Stimulated activated CD4-positive, alpha-beta T cell treated with anti-CD3 and anti-CD28 coated beads, TNF-alpha, amount 100 ng/mL, for 4 hours (primary cell): ENCODE measurements around the gene DAB2IP.

Source experiments
- DNase-seq, 3 experiments: peaks; one replicate each; pipeline ENCODE4 v3.0.0-alpha.2; 2020; ENCODE audit warnings: low read depth in 3 of 3

Gene DAB2IP

DNA sequence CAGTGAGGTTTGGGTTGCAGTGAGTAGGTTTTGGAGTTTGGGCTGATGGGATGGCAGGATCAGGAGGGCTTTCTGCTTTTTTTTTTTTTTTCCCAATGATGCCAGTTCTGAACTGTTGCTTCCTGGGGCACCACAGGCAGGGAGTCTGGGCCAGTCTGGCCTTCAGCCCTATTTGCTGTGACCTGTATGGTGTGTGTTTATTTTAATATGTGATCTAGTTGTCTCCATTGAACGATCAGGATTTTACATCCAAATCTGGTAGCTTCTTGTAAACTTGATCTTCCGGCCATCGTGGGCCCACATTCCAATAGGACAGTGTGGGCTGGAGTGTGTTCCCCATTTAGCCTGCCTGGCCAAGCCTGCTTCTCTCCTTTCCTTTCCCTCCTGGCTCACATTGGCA is 25.8 kb upstream of the DAB2IP start:
- DNase-seq: no peak

DNA sequence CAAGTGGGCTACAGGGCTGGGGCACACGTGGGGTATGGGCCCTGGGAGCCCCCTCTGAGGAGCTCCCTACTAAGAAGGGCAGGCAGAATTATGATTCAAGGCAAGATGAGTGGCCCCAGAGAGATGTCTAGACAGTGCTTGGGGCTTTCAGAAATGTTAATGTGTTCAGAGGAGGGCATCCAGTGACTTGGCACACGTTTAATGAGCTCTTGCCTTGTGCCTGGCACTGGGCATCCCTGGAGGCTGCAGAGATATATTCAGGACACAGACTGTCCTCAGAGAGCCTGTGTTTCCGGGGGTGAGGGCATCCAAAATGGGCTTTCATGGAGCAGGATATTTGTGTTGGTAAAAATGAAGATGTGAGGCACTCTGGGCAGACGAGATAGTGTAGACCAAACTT is 25.4 kb upstream of the DAB2IP start:
- no peak for DNase-seq

DNA sequence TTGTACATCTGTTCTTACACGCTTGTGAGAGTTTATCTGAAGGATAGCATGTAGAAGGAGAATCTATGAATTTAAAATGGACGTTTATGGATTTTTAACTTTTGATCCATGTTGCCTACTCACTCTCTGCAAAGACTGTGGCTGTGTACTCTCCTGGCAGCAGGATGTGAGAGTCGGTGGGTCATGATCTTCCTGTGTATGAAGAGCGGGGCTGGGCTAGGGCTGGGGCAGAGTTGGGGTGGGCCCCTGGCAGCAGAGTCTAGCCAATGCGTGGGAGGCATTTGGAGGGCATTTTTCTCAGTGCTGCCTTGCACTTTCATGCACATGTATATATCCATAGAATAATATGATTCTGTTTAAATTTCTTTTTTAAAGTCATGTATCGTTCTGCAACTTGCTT is 24.0 kb upstream of the DAB2IP start:
- DNase-seq: no peak

DNA sequence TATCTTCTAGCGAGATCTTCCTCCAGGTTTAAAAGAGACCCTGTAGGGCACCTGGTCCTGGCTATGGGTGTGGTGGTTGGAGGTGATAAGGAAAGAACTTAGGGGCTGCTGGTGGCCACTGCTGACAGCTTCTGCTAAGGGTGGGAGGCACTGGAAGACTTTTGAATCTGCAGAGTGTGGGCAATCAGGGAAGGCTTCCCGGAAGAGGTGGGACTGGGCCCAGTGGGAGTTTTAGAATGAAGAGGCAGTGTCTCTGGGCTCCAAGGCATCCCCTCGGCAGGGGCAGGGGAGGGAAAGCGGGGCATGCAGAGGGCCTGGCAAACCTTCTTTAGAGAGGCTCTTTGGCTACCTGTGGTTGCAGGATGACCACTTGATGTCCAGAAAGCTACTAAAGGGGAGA is 23.0 kb upstream of the DAB2IP start:
- no peak for DNase-seq

DNA sequence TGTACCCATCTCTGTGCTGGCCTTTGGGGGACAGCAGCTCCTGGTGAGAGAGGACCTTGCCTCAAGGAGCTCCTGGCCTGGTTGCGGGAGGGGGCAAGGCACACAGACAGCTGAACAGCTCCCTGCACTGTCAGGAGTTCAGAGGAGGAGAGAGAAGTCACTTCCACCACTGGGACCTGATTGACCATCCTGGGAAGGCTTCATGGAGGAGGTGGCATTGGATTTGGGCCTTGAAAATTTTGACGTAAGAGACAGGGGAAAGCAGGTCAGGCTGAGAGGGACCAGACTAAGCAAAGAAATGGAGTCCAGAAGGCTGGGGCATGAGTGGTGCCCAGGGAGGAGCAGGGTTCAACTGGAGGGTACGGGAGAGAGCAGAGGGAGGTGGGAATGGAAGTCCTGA is 20.3 kb upstream of the DAB2IP start:
- no peak for DNase-seq

DNA sequence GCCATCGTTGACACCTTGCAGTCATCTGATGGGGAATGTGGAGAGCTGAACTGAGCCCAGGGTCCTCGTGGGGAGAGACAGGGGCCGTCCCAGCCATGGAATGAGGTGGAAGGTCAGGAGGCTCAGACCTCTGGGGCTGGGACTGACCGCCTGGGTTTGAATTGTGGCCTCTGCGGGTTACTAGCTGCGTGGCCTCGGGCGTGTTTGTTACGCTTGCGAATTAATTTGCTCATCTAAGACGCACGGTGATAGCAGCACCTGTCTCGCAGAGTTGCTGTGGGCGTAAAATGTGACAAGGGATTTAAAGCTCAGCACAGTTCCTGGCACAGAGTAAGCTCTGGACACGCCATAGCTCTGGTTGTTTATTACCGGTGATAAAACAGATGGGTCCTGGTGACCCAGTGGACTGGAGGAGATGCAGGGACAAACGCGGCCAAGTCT is 19.4 kb upstream of the DAB2IP start:
- no peak for DNase-seq

DNA sequence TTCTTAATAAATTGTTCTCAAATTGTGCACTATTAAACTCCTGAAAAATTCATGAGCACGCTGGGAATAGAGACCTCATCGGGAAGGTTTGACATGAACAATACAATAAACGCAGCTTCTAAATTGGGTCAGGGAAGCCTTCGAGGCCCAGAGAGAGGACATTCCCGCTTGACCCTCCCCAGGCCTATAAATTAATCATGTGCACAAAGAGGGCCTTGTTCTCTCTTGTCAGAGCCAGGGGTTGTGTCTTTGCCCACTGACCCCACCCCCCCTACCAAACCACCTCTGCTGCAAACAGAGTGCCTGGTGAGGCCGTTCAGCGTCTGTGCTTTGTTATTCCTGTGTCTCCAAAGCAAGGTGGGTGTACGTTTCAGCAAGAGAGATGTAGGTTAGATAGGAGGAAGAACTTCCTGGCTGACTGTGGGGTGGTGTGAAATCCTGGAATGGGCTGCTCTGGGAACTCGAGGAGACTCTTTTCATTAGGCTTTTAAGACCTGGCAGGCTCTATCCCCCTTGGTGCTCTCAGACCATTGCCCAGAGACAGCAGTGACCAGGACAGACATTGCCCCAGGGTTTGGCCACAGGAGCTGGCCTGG is 18.2 kb upstream of the DAB2IP start:
- no peak for DNase-seq

DNA sequence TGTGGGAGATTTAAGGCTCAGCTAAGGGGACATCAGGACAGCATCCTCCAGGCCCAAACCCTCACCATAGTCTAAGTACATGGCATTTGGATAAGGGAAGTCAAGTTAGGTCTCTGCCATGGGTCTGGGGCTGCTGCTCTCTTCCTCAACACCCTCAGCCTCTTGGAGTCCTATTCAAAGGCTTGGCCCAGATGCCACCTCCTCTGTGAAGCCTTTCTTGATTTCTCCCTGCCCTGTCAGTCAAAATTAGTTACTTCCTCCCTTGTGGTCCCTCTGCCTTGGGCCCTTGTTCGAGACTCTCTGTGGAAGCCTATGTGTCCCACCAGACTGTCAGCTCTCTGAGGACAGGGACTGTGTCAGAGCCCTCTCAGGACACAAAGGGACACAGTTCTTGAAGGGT is 17.7 kb upstream of the DAB2IP start:
- DNase-seq: no peak

DNA sequence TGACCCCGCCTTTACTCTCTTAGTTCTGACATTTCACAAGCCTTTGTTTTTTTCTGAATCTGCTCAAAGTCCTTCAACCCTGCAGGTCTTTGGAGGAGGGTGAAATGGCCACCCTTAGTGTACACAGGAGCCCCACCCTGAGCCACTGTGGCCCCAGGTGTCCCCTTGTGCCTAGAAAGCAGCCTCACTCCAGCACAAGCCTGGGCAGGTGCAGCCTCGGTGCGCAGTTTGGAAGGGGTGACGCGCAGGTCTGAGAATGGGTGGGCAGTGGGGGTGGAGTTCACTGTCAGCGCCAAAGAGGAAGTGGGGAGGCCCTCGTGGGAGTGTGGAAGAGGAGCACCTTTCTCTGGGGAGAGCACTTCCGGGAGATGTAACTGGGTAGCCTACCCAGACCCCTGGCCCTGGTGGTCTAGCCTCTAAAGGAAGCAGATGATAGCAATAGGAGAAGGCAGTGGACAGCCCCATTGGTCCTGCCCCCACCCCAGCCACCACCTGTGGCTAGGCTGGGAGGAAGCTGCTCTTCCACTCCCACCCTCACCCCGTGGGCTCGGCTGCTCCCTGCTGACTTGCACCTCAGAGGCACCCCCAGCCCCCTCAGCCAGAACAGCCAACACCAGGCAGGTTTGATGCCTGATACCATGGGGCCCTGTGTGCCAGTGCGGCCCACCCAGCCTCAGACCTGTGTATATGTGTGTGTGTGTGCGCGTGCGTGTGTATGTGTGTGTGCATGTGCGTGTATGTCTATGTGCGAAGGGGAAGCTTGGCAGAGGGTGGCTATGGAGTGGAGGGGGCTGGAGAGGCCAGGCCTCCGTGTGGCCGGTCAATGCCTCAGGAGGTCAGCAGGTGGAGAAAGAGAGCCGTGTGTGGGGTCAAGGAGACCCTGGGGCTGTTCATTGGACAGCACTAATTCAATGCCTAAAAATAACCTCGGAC is 16.8 kb upstream of the DAB2IP start:
- no peak for DNase-seq

DNA sequence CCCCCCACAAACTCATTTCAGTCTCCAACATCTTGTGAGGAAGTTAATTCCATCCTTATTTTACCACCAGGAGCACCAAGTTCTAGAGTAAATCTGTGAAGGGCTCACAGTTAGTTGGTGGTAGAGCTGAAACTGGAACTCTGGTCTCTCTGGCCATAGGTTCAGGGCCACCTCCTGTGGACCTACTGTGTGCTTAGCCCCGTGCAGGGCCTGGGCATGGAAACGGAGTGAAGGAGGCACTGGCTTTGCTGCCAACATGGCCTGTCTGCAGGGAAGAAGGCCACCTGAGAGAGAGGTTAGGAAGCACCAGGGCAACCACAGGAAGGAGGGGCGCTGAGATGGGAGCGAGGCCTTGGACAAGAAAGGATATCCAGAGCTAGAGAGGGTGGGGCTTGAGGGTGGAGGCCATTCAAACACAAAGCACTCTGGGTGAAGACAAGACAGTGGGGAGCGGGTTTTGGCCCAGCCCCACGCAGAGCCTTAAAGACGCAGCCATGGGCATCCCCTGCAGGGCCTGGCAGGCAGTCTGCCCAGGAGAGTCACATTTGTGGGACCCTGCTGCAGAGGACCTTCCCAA is 16.0 kb upstream of the DAB2IP start:
- DNase-seq: no peak

DNA sequence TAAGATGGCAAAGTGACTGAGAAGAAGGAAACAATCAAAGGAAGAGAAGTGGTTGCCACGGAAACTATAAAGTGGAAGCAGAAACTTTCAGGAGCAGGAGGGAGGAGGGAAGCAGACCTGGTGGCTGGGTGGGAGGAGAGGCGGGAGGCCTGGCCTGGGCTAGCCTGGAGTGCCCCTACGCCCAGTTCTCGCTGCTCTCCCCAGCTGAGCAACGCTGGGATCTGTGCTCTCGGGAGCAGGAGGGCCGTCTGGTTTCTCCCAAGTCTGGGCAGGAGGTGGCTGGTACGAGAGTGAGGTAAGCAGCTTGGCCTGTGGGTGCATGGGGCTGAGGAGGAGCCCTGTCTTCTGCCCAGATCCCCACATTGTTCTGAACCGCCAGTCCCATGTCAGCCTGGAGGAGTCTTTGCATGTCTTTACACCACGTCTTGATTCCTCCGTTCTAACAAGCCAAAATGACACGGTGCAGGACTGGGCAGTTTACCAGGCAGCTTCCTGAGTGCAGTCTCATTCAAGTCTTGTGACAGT is 15.0 kb upstream of the DAB2IP start:
- no peak for DNase-seq

DNA sequence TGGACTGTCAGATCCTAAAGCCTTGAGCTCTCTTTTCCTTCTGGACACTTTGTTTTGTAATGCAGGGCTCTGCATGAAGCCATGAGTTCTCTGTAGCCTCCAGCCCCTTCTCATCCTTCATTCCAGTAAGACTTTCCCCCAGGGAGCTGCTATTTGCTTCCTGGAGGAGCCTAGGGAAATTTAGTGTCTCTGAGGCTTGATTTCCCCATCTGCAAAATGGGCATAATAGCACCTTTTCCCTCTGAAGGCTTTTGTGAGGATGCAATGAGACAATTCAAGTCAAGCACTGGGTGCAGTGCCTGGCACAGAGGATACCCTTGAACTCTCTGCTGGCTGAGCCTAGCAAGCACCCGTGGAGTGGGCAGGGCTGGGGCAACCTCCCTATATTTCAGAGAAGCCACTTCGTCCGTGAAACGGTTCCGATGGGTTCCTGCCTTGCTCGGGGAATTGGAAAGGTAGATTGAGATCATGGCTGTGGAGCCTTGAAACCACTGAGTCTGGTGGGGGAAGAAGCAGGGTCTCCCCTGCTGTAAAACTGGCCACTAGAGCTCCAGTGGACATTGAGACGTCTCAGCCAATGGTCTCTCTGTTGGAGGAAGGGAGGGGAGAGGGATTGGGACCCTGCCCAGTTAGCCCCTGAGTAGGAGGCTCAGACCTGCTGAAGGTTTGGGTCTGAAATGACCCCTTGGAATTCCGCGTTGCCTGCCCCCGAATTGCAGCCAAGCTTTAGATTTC is 14.3 kb upstream of the DAB2IP start:
- no peak for DNase-seq

DNA sequence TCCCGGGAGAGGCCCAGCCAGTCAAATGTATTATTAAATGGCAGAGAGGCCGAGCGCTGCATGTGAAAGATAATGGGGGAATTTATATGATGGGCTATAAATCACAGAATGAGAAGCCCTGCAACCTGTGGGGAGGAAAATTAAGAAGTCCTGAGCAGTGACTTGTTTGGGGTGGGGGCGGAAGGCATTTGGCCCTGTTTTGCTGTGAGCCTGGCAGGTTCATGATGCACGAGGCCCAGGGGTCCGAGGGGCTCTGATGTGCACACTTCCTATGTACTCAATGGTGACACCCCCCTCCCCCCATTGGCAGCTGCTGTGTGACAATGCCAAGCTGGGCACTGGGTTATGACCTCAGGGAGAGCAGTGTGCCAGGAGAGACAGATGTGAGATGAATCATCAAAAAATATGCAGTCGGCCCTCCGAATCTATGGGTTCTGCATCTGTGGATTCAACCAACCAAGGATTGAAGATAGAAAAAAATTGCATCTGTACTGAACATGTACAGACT is 13.7 kb upstream of the DAB2IP start:
- DNase-seq: no peak

DNA sequence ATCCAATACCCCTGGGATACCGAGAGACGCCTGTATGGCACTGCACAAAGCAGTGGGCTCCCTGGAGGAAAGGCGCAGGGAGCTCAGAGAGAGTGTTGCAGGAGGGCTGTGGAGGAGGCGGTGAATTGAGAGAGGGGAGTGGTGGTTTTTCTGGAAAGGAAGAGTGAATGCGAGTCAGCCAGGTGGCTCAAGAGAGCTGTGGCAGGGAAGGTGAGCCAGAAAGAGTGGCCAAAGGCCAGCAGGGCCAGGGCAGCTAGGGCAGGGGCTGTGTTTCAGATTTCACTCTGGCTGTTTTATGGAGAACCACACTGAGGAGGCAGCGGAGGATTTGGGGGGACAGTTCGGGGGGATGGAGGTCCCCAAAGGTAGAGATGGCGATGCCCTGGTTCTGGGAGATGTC is 13.0 kb upstream of the DAB2IP start:
- no peak for DNase-seq

DNA sequence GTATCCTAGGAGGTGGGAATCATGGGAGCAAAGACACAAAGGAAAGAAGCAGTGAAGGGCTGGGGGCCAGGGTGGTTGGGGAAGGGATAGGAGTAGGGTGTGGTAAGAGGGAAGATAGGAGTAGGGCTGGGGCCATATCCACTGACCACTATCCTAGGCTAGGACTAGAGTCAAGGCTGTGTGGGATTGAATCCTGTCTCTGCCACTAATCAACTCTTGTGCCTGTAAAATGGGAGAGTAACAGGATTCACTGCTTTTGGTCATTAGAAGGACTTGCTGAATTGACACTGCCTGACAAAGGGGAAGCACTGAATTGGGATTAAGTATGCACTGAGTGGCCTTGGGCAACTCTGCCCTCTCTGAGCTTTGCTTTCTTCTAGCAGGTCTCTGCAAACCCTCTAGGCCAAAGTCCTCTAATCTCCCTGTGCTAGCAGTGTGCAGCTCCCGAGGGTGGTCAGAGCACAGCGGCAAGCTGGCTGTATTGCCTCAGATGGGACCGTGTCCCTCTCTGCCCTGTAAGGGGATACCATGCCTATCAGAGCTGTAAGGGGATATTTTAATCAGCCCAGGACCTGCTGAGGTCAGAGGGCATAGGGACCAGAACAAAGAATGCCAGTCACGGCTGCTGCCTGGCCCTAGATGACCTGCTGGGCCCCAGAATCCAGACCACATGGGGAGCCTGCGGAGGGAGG is 12.4 kb upstream of the DAB2IP start:
- DNase-seq: no peak

DNA sequence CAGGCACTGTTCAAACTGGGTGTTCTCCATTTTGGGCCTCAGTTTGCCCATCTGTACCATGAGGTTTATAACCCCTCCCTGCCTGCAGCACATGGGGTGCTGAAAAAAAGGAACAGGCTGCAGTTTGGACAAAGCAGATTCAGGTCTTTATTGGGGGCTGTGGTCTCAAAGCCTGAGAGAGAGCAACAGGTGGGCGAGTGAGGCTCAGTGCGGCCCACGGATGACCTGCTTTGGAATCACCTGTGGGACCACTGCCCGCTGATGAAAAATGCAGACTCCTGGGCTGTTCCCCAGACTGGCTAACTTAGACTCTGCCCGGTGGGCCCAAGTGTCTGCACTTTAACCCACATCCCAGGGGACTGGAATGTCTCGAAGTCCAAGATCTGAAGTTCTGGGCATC is 11.8 kb upstream of the DAB2IP start:
- no peak for DNase-seq

DNA sequence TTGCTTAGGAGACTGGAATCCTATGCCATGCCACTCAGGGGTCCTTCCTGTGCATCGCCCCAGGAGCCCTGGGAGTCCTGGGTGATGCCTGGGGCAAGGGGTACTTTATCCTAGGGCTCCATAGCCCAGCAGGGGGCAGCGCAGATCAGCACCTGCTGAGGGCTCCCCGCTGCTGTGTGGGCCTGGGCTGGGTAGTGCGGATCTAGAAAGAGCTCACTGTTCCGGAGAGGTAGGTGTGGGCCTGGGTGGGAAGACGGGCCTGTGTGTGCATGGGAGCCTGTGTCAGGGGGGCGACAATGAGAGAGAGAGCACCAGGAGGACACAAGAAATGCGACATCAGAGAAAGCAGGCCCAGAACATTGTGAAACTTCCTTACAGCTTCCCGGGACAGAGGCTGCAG is 11.4 kb upstream of the DAB2IP start:
- no peak for DNase-seq

DNA sequence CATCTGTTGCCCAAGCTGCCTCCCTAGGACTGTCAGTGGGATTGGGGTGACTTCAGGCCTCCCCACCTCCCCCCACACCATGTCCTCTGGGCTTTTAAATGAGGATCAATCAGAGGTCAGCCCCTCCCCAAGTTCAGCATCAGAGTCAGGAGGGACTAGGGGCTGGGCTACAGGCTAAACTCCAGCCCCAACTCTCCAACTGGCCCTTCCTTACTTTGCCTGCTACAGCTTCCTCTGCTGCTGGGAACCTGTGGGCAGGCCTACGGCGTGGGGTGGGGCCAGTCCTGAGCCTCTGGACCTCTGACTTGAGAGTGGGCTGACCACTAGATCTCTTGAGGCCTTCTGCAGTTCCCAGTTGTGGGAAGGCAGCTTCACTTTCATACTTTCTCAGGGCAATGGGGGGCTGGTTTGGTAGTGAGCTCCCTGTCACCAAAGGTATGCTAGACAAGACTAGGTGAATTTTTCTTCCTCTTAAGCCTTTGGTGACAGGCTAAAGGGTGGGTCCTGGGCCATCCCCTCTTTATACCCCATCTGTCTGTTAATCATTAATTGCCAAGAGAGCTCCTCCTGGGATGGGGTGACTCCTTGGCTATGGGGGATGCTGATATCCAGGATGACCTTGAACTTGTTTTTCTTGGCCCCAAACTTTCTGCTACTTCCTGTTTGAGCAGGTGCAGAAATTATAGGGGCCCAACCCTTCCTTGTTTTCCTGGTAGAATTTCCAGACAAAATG is 10.8 kb upstream of the DAB2IP start:
- DNase-seq: no peak

DNA sequence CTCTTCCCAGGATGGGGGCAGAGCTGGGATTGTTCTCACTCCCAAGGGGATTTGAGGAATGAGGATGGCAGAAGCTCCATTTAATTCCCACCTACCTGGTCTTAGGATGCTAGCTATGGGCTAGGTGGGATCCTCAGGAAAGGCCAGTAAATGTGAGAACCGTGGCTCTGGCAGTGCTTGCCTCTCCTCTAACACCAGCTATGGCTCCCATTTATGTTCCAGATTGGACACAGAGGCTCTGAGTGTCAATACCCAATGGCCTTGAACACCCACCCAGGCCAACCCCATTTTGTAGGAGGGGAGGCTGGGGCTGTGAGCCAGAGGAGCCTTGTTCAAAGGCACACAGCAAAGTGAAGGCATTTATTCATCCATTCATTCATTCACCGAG is 10.2 kb upstream of the DAB2IP start:
- no peak for DNase-seq

DNA sequence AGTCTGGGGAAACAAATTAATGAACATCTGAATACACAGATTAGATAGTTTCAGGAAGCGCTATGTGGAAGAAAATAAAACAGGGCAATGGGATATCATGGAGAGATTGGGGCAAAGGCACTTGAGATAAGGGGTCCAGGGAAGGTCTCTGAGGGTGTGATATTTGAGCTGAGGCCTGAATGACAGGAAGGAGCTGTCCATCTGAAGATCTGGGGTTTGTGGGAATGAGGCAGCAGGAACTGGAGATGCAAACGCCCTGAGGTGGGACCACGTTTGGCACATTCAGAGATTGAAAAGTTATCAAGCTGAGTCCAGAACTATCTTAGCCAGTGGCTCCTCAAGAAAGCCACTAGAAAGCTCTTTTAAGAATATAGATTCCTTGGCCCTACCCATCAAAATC is 8.7 kb upstream of the DAB2IP start:
- no peak for DNase-seq

DNA sequence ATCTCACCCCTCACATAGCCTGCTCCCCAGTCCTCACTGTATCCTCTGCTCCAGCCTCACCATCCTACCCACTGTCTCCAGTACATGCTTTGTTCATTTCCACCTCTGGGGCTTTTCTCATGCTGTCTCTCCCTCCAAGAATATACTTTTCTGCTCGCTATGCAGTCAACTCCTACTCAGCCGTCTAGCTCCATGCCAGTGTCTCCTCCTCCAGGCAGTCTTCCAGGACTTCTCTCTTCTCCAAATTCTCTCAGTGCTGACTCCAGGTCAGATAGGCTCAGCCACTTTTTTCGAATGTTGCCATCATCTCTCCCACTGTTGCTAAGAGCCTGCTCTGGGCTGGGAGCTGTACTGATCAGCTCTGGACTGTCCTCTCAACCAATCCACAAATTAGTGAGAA is 8.0 kb upstream of the DAB2IP start:
- no peak for DNase-seq
